Loucy (cell line): ENCODE measurements around the gene FFAR2.
A peak's percentile ranks its signal among the peaks of the same experiment; 100 is the strongest.
"Not testable (repeated sequence)": the region's sequence is repeated elsewhere in the genome, so short reads cannot be mapped to it uniquely, and the experiment has no call there.

Source experiments
- H2AFZ ChIP-seq: fragments of 200-600 bp; sonication (generic); 2 replicates; pipeline ENCODE4 v1.6.0; 2016; ENCODE audit warnings: antibody characterized with exemption, mild to moderate bottlenecking, low read length, moderate library complexity
- H3F3A ChIP-seq: fragments of 200-600 bp; 2 replicates; pipeline ENCODE4 v1.6.0; 2016; ENCODE audit warnings: antibody characterized with exemption, low read depth, mild to moderate bottlenecking
- H3K27me3 ChIP-seq: fragments of 200-600 bp; sonication (generic); 2 replicates; pipeline ENCODE4 v1.6.1; 2014; ENCODE audit warnings: low read length, mild to moderate bottlenecking; ENCODE audit not compliant: insufficient read depth, poor library complexity, severe bottlenecking
- H3K36me3 ChIP-seq: fragments of 200-600 bp; sonication (generic); 2 replicates; pipeline ENCODE4 v1.6.1; 2016; ENCODE audit warnings: low read length; ENCODE audit not compliant: insufficient read depth
- H3K4me1 ChIP-seq: fragments of 200-600 bp; sonication (generic); 2 replicates; pipeline ENCODE4 v1.5.1; 2014; ENCODE audit warnings: low read length, mild to moderate bottlenecking; ENCODE audit not compliant: insufficient read depth, poor library complexity, severe bottlenecking
- H3K4me2 ChIP-seq: fragments of 200-600 bp; sonication (generic); 2 replicates; pipeline ENCODE4 v1.6.0; 2014; ENCODE audit warnings: antibody characterized with exemption, low read length, low read depth, mild to moderate bottlenecking; ENCODE audit not compliant: poor library complexity, severe bottlenecking
- H3K4me3 ChIP-seq: fragments of 200-600 bp; sonication (generic); 2 replicates; pipeline ENCODE4 v1.5.1; 2014; ENCODE audit warnings: low read length, mild to moderate bottlenecking, mixed read lengths; ENCODE audit not compliant: poor library complexity, severe bottlenecking
- H3K79me2 ChIP-seq: fragments of 200-600 bp; sonication (generic); 2 replicates; pipeline ENCODE4 v1.6.1; 2014; ENCODE audit warnings: low read length; ENCODE audit not compliant: insufficient read depth
- H3K9ac ChIP-seq: fragments of 200-600 bp; sonication (generic); 2 replicates; pipeline ENCODE4 v1.6.0; 2014; ENCODE audit warnings: mild to moderate bottlenecking, low read depth, low read length, moderate library complexity; ENCODE audit not compliant: poor library complexity, severe bottlenecking
- H3K9me2 ChIP-seq: fragments of 200-600 bp; sonication (generic); replicated peaks from 2 replicates; pipeline ENCODE4 v1.6.1; 2016; ENCODE audit warnings: low read depth, low read length, mixed read lengths
- H3K9me3 ChIP-seq: fragments of 200-600 bp; sonication (generic); 2 replicates; pipeline ENCODE4 v1.6.1; 2014; ENCODE audit warnings: mild to moderate bottlenecking, antibody characterized with exemption, low read length, low read depth; ENCODE audit not compliant: insufficient read depth
- H4K20me1 ChIP-seq: fragments of 200-600 bp; sonication (generic); 2 replicates; pipeline ENCODE4 v1.6.0; 2014; ENCODE audit warnings: antibody characterized with exemption, low read length, mild to moderate bottlenecking; ENCODE audit not compliant: insufficient read depth, poor library complexity, severe bottlenecking
- CTCF ChIP-seq: fragments of 200-600 bp; sonication (generic); conservative IDR thresholded peaks from 2 replicates; pipeline ENCODE4 v1.5.1; 2014; ENCODE audit warnings: mild to moderate bottlenecking, antibody characterized with exemption, low read length
- EZH2phosphoT487 ChIP-seq: fragments of 200-600 bp; IDR thresholded peaks from 2 replicates; pipeline ENCODE4 v1.6.1; 2018; ENCODE audit warnings: antibody characterized with exemption, mild to moderate bottlenecking, moderate library complexity, borderline replicate concordance

FFAR2 gene

GRCh38 chr19:35466259-35466658, 18.2 kb downstream of the FFAR2 start:
- no peak overlapping the region for H3K9ac ChIP-seq
- no peaks in the 10 kb centered on the region for H3K79me2 ChIP-seq
- H3K27me3 ChIP-seq = no peaks in the 10 kb centered on the region
- H3K4me3 ChIP-seq = no peak overlapping the region
- H3K9me2 ChIP-seq = no peaks in the 10 kb centered on the region
- no peak overlapping the region for H3K4me2 ChIP-seq
- peaks cover 15% of the 10 kb centered on the region for H3F3A ChIP-seq
- peaks cover 56% of the 10 kb centered on the region for H3K4me1 ChIP-seq
- TF ChIP-seq EZH2phosphoT487 (no peak), CTCF (no peak)
- peak overlapping the region; percentile 2; the same call in 1 of the 2 replicates for H2AFZ ChIP-seq
- no peaks in the 10 kb centered on the region for H4K20me1 ChIP-seq
- no peaks in the 10 kb centered on the region for H3K9me3 ChIP-seq
- no peaks in the 10 kb centered on the region for H3K36me3 ChIP-seq

- TF ChIP-seq EZH2phosphoT487 (no peak), CTCF (peak; percentile 86)
- peak overlapping the region; percentile 24 for H3K4me2 ChIP-seq
- H3K27me3 ChIP-seq = no peaks in the 10 kb centered on the region
- H3K9me2 ChIP-seq = no peaks in the 10 kb centered on the region
- peaks cover under 1% of the 10 kb centered on the region; the same call in 1 of the 2 replicates for H3F3A ChIP-seq
- no peaks in the 10 kb centered on the region for H4K20me1 ChIP-seq
- no peak overlapping the region for H3K9ac ChIP-seq
- H3K4me1 ChIP-seq = peaks cover 39% of the 10 kb centered on the region
- H3K36me3 ChIP-seq = no peaks in the 10 kb centered on the region
- no peaks in the 10 kb centered on the region for H3K9me3 ChIP-seq
- H3K4me3 ChIP-seq = no peak overlapping the region
- H2AFZ ChIP-seq = no peak overlapping the region
- no peaks in the 10 kb centered on the region for H3K79me2 ChIP-seq
Observed at GRCh38 chr19:35468637-35469036, 20.6 kb downstream of the FFAR2 start.

- Histone ChIP-seq H3K4me1 (peaks cover 24% of the 10 kb centered on the region), H3K27me3 (no peaks in the 10 kb centered on the region), H3K4me3 (no peak overlapping the region), H3K36me3 (no peaks in the 10 kb centered on the region), H3F3A (no peaks in the 10 kb centered on the region), H2AFZ (no peak overlapping the region), H3K4me2 (no peak overlapping the region), H3K9me2 (no peaks in the 10 kb centered on the region), H4K20me1 (no peaks in the 10 kb centered on the region), H3K9me3 (no peaks in the 10 kb centered on the region), H3K9ac (no peak overlapping the region), H3K79me2 (no peaks in the 10 kb centered on the region)
- no peak for TF ChIP-seq CTCF
- no peak for TF ChIP-seq EZH2phosphoT487
Observed at GRCh38 chr19:35470128-35470527, 22.1 kb downstream of the FFAR2 start.

GRCh38 chr19:35471075-35471474, 23.0 kb downstream of the FFAR2 start:
- not testable (repeated sequence) for H3K36me3 ChIP-seq, H3K4me3 ChIP-seq, H3K9me3 ChIP-seq, H3K9ac ChIP-seq, H3K27me3 ChIP-seq, H3F3A ChIP-seq, H3K79me2 ChIP-seq, H3K4me2 ChIP-seq, H2AFZ ChIP-seq, H4K20me1 ChIP-seq, H3K9me2 ChIP-seq
- H3K4me1 ChIP-seq = peaks cover 18% of the 10 kb centered on the region
